NCI-H1092 treated with DMSO at 0.1 percent for 48 hours (cell line): ENCODE results near the gene BUD13.

ENCODE experiments used
- DNase-seq: peaks from one replicate; lab custom pipeline; 2025; lab: John Stamatoyannopoulos, UW

Gene BUD13

DNA sequence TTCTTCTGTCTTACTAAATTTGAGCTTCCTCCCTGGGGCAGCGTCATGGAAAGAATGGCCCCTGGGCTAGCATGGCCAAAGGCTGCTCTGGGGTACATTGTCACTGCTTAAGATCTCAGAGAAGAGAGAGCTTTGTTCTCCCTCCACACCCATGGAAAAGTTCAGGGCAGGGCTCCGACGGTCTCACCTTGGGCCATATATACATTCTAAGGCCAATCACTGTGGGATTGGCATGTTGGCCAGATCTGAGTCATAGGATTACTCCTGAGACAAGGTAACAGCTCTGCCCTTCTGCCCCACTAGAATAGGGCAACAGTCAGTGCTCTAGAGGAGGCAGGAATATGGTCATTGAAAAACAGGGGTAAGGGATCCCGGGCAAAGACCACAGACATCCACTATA lies 56.2 kb downstream of the BUD13 start:
- no peak for DNase-seq

DNA sequence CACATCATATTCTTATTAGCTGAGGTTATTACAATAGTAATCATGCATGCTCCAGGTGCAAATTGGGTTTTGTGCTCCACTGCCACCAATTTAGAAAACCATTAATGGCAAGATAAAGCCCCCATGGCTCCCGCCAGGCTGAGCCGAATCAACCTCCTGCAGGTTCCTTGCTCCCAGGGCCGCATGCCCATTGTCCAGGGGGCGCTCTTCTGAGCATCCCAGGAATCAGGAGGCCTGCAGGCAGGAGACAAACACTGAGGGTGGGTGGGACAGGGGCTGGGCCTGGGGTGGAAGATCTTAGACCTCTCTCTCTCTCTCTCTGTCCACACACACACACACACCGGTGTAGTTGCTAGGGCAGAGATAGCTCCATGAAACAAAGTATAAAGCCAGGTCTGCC lies 57.4 kb downstream of the BUD13 start:
- DNase-seq, result no peak

DNA sequence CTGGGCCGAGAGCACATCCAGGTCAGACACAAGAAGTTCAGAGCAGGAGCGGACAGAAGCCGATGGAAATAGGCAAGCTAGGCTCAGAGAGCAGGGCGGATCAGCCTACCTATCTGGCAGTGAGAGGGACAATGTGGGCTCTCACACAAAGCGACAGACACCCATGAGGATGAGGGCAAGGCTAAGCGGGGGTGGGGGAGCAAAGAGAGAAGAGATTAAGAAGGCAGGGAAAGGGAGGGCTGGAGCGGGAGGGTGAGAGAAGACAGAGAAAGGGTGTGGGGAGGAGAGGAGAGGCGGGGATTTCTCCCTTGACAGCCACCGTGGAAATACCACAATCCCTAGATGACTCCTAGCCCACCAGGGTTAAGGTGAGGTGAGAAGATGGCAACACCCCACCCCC lies 57.9 kb downstream of the BUD13 start:
- no peak for DNase-seq

DNA sequence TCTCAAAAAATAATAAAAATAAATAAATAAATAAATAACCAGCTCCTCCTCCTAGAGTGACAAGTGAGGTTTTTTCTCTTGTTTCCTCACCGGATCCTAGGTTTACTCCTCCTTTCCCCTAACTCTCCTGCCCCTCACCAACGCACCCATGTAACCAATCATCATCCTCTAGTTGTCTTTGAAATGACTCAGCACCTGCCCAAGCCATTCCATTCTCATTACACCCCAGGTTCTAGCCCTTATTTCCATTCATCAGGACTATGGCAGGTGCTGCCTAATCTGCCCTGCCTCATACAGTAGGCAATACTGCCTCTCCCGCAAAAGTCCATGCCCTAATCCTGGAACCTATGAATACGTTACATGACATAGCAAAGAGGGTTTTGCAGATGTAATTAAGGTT lies 60.4 kb downstream of the BUD13 start:
- DNase-seq, result no peak

- no peak for DNase-seq
Measured at GRCh38 chr11:116710762-116711161, 62.0 kb downstream of the BUD13 start.

DNA sequence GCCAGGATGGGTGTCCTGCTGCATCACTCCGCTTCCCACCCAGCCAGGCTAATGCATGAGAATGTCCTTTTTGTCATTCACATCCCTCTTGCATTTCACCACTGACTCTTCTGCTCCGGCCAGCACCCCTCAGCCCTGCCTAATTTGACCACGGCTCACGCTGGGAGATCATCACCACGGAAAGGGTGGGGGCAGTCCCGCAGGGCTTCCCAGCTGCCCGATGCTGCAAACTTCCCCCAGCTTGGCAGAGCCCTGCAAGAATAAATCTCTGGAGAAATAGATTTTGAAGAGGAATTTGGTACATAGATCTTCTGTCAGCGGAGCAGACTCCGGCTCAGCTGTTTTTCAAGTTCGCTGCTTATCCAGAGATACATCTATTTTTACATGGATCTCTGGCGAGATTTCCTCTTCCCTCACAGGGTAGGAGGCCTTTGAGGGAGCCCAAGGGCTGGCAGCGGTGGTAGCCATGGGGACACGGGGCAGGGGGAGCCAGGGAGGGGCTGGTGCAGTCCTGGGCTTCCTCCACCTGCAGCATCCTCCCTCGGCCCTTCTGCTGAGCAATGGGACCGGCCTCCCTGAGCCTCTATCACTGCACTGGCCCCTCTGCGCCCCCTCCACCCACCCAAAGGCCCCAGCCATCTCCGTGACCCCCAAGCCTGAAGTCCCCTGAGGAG lies 62.6 kb downstream of the BUD13 start:
- no peak for DNase-seq

DNA sequence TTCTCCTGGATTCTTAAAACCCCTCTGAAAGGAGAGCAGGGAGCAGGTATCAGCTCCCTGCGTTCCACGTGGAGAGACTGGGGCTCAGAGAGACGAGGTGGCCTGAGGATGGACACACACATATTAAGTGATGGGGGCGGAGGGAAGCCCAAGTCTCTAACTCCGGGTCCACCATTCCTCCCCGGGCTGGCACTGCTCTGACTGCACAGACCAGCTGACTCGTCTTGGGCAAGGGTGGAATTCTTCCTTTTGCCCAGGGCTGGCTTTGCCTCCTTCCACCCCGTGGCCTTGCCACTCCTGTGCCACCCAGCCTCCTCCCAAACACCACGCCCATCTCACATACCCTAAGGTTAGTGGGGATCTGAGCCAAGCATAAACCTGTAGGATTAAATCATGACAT lies 65.0 kb downstream of the BUD13 start:
- DNase-seq, result no peak

DNA sequence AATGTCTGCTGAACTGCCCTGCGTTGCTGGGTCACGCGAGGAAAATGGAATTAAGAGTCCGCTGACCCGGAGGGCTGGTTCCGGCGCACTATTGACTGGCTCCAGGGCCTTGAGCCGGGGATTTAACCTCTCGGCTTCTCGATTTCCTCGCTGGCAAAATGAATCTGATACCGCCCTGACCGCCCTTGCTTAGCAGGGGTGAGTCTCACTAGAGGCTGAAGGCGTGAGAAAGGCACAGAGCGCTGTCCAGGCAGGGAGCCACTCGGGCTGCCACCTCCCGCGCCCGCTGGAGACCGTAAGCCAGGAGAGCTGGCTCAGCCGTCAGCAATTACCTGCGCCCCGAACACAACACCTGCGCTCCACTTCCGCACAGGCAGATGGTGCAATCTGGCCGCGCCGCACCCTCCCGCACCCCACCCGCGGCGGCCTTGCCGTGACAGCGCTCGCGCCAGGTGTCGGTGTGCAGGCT lies 65.6 kb downstream of the BUD13 start:
- DNase-seq, result peak; percentile 62

DNA sequence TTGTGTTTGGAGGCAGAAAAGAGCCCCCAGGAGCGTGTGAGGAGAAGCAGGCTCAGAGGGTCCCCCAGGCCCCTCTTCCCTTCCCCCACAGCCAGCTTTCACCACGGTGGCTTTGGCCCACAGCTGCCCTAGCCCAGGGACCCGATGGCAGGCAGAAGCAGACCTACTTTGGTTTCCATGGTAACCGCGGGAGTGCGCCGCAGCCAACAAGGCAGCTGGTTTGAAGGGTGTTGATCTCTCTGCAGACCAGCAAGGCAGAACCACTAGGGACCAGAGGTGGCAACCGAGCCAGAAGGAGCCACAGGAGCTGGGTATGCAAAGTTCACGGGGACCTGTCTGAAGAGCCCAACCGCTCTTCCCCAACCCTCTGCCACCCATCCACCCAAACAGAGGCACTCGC lies 69.4 kb downstream of the BUD13 start:
- peak; percentile 95 for DNase-seq

GRCh38 chr11:116702772-116703385 lies 69.9 kb downstream of the BUD13 start:
- peak; percentile 77 for DNase-seq

- DNase-seq, result no peak
Measured at GRCh38 chr11:116701876-116702275, 70.9 kb downstream of the BUD13 start.

GRCh38 chr11:116701297-116701801 lies 71.4 kb downstream of the BUD13 start:
- DNase-seq, result no peak

GRCh38 chr11:116700586-116701220 lies 72.1 kb downstream of the BUD13 start:
- DNase-seq, result no peak
